ENCODE data around the gene NCK1.

Gene NCK1

DNA sequence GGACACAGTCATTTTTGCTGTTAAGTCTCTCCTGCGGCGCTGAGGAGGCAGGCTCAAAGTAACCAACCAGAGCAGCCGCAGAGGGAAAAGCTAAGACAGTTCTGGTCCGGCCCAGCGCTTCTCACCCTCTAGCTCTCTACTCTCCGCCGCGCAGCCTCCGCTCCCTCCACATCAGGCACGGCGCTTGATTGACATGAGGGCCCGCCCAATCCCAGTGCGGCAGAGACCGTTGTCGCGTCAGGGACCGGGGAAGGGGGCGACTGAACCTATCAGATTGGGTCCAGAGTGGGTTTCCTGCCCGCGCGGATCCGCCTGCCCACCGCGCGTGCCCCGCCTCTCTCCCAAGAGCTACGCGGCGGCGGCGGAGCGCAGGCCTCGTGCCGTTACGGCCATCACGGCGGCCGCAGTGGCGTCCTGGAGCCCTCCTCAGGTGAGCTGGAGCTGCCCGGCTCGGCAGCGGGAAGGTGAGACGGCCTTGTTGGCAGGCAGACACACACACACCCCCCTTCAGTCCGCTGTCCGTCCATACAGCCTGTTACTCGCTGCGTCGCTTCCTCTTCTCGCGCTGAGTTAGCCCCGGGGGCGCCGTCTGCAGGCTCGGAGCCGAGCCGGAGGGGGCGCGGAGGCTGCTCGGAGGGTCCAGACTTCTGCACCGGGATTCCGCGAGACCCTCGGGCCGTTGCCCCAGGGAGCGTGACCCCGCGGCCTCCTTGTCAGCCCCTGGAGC is at the start of gene NCK1:
TSS of gene NCK1 (plus strand) at position 319 of the 727 bp plus-strand sequence. CDS start 65,794 bp downstream, outside the sequence.
- peak; percentile 97 to 98 for DNase-seq

DNA sequence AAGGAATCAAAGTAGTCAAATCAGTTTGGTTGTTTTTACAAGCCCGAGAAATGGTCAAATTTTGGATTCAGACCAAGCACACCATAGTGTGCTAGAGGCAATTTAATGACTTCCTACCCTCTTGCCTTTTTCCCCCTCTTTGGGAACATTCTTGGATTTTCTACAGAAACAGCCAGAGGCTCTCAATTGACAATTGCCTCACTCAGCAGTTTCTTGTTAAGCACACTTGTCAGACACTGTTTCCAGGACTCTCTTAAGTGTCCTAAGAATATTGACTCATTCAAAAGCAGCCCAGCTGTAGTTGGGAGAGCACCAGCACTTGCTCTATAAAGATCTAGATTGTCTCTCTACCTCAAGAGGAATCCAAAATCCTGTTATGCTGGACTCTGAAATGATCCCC is 44.6 kb upstream of the NCK1 start:
- no peak for DNase-seq

DNA sequence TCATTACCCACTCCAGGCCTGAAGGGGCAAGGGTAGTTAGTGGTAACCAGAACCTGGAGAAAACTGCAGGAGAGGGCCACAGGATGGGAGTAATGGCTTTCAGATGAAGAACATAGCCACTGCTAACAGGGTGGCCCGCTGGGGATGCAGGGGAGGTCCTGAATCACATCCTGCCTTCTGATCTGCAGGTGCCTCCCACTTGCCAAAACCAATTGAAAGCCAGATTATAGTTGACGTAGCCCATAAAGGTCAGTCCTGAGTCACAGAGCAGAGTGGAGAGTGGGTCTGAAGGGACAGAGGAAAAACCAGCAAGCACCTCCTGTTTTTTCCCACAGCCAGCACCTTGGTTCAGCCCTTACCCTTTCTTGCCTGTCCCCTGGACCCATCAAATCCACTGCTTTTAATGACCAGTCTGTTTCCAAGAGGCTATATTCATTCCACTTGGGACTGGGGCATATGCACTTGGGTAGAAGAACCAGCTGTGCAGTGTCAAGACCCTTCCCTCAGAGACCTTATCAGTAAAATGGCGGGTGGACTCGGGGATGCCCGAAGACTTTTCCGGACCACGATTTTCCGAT is 43.7 kb upstream of the NCK1 start:
- DNase-seq = peak; percentile 6 to 43

DNA sequence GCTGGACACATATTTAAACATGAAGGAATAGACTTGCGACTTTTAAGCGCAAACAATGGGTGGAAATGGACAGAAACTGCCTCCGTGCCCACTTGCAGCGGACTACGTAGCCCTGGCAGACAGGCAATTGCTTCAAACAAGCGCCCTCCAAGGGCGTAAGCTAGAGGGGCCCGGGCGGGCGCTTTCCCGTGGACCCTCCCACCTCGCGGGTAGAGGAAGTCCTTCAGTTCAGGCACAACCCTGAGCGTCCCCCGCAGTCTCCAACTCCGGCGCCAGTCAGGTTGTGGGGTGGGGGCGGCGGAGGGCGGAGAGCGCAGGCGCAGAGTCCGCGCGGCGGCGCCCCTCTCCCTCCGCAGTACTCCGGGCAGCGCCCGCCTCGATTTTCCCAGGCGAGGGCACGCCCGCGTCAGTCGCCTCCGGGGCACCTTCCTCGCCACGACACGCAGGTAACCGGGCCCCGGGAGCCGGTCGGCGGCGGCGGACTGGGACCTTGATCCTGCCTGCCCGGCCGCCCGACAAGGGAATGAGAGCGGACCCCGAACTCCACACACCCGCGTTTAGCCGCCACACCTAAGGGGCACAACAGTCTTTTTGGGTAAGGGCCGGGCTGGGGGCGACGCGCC is 43.1 kb upstream of the NCK1 start, which contains the start of gene SLC35G2:
TSS of gene SLC35G2 (plus strand) at position 358 of the 623 bp plus-strand sequence. CDS start 35,335 bp downstream, outside the sequence.
- DNase-seq = peak; percentile 13 to 43

DNA sequence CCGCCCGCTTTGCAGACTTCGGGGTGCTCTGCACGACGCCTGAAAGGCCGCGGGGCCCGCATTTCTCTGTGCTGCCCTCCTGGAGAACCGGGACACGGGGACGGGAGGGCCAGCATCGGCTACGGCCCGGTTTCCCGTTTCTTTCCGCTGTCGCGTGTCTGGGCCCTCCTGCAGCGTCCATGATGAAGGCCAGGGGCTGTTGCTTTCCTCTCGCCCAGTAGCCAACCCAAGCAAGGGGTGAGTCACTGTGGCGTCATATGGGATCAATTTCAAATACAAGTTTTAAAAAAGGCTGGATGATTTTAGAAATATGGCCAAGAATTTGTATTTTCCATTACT is 42.6 kb upstream of the NCK1 start:
- no peak for DNase-seq

DNA sequence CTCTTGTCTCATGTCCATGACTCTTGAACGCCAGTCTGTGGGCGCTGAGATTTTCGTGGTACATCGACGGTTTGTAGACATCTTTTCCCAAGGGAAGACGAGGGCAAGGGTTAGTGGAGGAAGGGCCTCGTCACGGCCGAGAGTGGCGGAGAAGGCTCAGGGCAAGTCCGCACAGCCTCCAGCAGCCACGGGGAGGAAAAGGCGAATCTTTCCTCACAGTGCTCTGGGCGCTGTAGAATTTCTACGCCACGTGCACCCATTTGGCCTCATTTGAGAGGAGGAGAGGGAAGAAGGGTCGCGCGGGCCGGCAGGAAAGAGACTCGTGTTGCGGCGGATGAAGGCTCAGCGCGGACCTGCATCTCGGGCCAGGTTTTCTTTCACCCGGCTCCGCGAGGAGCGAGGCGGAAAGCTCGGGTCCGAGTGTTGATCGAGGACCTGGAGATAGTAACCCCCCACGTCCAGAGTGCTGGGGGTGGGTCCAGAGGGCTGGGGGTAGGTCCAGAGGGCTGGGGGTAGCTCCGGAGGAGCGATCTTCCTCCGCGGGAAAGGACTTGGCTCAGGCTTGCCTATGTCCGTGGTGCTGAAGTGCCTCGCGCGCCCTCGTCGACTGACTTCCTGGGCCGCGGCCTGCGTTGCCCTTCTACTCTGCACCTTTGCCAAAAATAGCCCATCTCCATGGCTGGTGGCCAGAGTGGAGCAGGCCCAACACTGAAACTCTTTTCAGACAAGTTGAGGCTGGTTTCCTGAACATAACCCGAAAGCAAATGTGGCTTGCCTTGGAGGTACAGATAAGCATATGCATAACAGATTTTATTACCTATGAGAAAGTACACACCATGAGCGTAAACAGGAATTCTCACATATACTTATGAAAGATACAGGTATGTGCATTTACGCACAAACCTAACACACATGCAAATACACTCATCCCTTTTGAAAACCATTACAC is 42.0 kb upstream of the NCK1 start:
- peak; percentile 6 to 37 for DNase-seq

DNA sequence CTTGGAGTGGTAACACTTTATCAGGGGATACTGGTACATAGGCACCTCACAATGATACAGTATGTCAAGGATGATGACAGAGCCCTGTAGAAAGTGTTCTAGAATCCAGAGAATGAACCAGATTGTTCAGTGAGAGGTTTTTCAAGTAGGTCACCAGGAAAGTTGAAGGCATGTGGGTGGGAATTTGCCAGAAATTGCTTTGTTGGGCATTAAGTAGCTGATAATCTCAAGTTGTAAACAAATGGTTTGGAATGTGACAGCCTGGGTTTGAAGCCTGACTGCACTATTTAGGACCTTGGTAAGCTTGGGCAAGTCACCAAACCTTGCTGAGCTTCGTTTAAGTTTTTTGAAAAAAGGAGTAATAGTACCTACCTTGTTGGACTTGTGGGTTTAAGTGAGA is 30.5 kb upstream of the NCK1 start:
- DNase-seq = no peak

DNA sequence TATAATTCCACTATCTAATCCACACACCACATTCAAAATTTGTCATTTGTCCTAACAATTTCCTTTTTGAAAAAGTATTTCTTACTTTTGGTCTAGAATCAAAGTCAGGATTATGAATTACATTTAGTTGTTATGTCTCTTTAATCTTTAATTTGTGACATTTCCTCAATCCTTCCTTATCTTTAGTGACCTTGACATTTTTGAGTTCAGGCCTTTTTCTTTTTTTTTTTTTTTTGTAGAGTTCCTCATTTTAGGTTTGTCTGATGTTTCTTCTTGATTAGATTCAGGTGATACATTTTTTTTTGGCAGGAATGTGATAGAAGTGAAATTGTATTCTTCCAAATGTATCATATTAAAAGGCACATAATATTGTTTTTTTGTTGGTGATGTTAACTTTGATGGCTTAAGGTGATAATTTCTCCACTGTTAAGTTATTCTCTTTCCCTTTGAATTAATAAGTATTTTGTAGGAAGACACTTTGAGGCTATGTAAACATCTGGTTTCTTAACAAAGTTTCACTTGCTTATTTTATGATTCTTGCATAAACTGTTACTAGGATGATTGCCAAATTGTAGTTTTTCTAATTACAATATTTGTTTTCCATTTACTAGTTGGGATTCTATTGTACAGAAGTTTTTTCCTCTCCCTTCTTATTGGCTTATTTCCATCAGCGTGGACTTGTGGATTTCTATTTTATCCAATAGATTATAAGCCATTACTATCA is 26.8 kb upstream of the NCK1 start:
- no peak for DNase-seq

DNA sequence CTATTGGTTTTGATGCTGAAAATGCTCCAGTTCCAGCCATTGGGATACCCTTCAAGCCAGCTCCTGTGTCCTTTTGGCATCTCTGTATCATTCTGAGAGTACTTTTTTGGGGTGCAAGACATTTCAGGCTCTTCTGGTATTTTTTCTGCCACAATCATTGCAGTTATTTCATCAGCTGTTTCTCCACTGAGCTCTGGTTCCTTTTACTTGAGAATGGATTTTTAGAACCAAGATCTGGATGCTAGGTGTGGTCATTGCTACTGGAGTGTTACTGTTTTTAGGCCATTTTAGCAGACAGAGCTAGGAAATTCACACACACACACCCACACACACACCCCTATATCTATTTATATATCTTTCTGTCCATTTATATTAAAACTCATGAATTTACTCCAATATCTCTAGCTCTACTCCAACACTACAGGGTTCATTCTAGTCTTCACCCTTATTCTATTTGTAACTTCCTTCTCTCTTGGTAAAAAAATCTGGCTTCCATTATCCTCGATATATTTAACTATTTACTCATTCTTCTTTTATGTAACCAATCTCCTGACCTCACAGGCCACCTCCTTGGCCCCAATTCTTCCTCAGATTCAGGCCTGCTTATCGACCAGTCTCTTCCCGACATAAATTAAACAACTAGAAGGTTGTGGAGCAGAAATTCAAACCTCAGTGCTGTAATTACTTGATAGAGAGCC is 26.0 kb upstream of the NCK1 start:
- DNase-seq = no peak

DNA sequence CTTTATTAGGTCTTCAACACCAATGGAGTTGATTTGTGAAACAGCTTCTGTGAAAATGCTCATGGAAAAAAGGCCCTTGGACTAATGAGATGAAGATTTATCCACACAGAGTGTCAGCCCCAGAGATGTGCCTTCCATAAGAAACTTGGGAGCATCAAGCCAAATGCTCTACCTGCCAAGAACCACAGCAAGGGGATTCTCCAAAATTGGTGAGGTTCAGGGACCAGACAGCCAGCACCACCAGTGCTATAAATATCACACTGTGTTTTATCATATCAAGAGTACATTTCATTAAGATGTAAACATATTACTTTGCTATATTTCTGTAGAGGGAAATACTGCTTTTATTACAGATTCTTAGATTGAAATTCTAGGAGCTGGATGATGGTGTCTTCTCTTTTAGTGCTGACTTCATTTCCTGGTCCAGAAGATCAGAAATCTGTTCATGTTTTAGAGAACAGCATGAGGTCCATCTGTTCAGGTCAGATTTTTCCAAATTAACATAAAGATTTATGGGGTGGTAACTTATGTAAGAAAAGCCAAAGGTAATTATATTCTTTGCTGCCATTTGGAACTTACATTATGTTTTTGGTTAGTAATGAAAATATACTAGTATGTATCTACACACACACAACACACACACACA is 25.4 kb upstream of the NCK1 start:
- no peak for DNase-seq

DNA sequence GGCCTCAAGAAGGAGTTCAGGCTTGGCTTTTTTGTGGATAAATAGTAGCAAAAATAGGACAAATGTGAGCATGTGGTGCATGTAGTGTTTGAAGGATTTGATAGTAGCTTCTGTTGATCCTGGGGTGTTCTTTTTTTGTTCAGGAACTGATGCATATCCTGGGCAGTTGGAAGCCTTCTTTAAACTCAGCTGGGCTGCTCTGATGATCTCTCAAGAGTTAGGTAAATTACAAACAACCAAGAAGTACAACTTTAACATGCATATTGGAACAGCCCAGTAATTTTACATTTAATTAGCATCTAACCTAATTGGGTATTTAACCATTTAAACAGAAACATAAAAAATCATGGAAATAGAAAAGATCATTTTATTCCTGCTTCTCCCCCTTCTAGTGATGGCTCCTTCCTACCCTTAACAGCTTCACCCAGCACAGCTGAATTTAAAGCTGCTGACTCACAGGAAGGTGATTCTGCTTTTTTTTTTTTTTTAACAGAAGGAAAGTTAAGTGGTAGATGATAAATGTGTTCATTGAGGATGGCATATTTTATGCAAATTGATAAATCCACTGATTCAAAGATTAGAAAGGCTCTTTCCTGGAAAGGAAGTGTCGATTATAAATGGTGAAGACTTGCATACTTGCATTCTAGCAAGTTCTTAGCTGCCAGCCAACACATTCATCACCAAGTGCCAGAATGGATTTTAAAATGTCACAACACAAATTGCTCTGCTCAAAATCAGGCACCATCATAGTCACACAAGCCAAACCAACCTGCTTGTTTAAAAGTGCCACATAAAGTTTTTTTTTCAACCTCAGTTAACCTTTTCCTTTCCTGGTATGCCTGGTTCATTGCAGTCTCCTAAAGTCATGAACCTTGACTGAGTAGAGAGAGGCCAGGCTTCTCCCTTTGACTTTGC is 23.1 kb upstream of the NCK1 start:
- no peak for DNase-seq

DNA sequence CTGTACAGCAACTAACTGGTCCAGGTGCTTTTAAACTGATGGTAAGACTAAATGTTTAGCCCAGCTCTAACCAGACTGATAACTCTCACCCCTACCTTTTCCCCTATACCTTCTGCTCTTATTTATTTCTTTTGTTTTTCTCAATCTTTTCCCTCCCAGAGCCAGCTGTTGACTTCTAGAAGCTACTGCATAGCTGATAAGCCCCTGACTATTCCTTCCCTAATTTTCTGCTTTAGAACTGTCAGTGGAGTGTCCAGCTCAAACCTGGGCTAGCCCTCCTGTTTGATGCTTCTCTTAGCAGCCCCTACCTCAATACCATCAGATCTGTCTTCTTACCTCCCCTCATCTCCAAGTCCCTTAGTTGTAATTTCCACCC is 22.5 kb upstream of the NCK1 start:
- DNase-seq = no peak

DNA sequence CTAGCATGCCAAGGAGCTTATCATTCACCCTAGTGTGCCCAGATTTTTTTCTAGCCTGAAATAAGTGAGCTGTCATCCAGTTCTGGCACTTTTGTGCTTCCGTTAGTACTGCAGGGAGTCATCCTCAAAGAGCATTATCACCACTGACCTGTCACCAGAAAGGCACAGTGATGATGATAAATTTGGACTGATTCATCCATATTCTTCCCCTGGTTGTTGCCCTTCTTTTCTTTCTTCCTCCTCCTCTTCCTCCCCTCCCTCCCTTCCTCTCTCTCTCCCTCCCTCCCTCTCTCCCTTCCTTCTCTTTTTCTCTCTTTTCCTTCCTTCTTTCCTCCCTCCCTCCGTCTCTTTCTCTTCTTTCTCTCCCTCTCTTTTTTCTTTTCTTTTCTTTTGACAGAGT is 21.8 kb upstream of the NCK1 start:
- no peak for DNase-seq

DNA sequence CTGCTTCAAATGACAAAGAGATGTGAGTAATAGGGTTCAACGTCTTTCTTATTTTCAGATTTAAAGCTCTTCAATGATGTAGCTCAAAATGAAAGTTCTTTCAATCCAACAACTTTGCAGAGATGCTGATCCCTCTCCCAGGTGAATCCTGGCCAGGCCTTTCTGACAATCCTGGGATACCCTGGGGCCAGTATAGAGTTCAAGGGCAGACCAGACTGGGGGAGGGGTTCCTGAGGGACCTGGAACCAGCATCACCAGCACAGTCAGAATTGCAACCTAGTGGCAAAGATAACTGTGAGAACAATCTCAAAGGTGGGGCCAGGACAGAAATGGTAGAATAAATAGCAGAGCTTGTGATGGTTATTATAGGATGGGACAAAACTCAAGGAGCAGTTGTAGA is 19.7 kb upstream of the NCK1 start:
- no peak for DNase-seq

DNA sequence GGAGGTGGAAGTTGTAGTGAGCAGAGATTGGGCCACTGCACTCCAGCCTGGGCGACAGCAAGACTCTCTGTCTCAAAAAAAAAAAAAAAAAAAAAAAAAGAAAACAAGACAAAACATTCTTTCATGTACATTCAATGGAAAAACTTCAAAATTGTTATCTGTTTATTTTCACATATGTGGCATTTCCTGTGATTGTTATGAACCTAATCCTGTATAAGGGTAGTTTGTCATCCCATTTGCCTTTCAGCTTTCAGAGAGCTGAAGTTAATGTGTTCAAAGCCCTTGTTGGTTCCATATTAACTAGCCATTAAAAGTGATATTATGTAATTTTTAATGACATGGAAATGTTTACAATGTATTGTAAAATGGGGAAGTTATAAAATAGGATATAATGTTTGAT is 17.3 kb upstream of the NCK1 start:
- DNase-seq = no peak

DNA sequence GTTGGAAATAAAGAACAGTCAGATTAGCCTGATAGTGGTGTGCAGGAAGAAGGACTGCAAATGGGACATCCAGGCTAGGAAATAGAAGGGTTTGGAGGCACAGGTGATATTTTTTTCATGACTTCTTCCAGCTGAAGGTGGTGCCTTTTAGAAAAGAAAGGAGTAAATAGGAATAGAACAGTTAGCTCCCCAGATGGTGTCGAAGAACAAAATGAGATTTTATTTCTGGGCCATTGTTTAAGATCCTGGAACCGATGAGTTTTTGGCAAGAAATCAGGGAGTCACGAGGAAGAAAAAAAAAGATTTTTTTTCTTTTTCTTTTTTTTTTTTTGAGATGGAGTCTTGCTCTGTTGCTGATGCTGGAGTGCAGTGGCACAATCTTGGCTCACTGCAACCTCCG is 9.8 kb upstream of the NCK1 start:
- no peak for DNase-seq

DNA sequence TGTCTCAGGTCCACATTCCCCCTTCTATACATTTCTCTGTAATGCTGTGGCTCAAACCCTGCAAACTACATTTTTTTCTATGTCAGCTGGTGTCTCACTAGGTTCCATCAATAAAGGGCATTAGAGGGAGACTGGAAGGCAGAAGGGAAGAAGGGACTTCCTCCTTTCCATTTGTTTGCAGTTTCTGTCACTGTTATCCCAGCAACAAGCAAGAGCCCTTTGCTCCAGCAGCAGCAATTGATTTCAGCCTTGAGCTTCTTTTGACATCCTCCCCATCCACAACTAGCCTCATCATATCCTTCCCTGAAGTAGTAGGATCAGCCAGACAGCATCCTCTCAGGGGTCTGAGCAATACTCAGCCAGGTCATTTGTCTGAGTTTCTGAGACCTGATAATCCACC is 5.3 kb upstream of the NCK1 start:
- DNase-seq = no peak

DNA sequence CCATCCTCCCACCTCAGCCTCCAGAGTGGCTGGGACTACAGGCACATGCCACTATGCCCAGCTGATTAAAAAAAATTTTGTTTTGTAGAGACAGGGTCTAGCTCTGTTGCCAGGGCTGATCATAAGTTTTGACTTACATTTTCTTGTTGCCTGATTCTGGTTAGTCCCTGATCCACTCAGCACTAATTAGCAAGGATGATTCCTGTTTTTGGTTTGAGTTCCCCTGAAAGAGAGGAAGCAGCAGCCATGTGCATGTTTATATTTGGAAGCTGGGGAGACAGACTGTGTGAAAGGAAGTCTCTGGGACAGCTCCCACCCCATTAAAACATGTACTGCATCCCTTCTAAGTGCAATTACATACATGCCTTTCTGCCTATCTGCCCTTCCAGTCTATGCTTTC is 3.6 kb upstream of the NCK1 start:
- DNase-seq = peak in 1 of 2 donors; percentile 6

DNA sequence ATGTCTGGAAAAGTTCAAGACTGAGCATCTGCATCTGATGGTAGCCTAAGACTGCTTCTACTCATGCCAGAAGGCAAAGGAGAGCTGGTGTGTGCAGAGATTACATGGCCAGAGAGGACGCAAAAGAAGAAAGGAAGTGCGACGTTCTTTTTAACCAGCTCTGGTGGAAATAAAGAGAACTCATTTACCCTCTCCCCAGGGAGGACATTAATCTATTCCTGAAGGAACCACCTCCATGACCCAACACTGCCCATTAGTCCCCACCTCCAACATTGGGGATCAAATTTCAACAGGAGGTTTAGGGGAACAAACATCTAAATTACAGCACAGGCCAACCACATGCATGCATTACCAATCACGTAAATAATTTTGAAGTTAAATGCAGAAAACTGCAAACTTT is 1.5 kb upstream of the NCK1 start:
- DNase-seq = no peak

DNA sequence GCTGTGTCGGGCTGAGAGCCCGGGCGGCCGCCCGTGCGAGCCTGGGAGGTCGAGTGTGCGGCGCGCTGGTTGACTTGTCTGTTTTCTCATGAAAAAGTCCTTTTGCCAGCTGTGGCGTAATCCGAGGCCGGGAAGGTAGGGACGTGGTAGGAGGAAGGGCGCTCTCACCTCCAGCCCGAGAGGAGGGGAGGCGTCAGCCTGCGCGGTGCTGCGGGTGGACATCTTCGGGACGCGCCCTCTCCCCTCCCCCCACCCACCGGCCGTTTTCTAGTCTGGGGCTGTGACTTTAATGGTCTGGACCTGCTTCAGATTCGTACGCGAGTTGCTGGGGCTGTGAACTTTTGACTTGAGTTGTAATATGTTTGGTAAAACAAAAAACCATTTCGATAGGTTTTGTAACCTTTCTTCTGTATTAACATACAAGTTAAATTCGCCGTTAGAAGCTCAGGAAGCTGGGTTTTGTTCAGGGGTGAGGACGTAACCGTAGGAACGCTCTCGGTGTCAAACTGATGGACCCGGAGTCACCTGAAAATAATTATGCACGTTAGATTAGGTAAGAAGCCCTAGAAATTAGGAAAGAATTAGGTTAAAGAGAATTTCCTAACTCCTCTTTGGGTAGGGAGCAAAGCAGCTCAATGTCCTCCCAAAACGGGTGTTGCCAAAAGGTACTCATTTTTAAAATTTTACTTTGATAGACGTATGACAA is 762 bp downstream of the NCK1 start:
- peak; percentile 33 to 52 for DNase-seq
